Activated CD8-positive, alpha-beta memory T cell treated with anti-CD3 and anti-CD28 coated beads, Interleukin-2, amount 50 U/mL, for 24 hours (primary cell): Measurements from ENCODE around the gene TEKT1.

ENCODE experiments used
- DNase-seq: peaks from one replicate; pipeline ENCODE4 v3.0.0-alpha.2; 2020; ENCODE audit errors: extremely low read depth

TEKT1 gene

GRCh38 chr17:6761779-6762178 lies 69.8 kb downstream of the TEKT1 start:
- DNase-seq, result no peak

DNA sequence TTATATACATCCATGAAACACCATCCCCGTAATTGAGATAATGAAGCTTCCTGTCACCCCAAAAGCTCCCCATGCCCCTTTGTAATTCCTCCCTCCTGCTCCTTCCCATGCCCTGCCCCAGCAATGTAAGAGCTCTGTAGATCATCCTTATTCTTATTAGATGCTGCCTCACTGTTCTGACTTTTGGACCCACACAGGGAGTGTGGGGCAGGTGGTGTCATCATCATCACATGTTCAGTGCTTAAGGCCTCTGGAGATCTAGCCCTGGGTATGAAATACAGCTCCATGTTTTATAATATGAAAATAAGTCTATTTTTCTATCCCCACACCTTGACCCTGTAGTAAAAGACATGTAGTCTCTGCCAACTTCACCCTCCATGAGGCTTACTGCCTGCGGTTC lies 73.8 kb downstream of the TEKT1 start:
- no peak for DNase-seq

GRCh38 chr17:6756425-6757031 lies 75.0 kb downstream of the TEKT1 start:
- DNase-seq, result no peak

DNA sequence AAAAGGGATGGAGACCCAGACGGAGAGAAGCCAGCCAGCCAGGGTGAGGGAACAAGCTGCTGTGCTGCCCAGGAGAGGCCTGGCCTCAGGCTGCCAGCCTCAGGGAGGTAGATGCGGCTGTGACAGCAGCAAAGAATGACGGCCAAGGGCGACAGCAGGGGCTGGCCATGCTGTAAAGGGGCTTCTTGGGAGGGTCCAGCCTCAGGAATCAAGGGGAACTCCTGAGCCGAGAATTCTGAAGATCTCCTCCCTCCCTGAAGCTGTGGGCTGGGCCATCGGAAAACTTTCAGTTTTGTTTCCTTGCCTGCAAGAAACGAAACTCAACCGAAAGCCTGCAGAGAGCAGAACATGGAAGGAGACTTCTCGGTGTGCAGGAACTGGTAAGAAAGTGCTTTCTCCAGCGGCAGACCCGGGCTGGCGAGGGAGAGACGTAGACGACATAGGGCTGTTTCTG lies 75.8 kb downstream of the TEKT1 start, which contains the start of gene XAF1:
TSS of gene XAF1 (plus strand) at position 316 of the 454 bp plus-strand sequence. CDS start at position 349, 33 bp downstream.
- no peak for DNase-seq

- DNase-seq, result no peak
Observed at GRCh38 chr17:6755281-6755680, 76.2 kb downstream of the TEKT1 start.

DNA sequence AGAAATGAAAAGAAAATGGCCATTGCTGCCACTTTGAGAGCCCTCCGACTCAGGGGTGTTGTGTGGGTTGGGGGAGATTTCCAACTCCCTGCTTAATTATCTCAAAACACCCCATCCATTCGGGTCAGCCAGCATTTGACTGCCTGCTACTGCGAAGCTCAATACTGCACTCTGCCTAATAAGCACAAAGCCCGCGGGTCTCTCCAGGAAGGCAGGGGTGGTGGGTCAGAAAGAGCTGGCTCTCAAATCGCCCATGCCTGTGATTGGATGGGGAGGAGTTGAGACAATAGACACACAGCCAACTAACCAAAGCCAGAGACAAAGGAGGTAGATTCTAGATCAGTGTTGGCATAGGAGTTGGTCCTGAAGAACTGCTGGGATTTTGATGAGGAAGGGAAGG lies 78.0 kb downstream of the TEKT1 start:
- DNase-seq, result no peak

GRCh38 chr17:6753006-6753445 lies 78.5 kb downstream of the TEKT1 start:
- no peak for DNase-seq

DNA sequence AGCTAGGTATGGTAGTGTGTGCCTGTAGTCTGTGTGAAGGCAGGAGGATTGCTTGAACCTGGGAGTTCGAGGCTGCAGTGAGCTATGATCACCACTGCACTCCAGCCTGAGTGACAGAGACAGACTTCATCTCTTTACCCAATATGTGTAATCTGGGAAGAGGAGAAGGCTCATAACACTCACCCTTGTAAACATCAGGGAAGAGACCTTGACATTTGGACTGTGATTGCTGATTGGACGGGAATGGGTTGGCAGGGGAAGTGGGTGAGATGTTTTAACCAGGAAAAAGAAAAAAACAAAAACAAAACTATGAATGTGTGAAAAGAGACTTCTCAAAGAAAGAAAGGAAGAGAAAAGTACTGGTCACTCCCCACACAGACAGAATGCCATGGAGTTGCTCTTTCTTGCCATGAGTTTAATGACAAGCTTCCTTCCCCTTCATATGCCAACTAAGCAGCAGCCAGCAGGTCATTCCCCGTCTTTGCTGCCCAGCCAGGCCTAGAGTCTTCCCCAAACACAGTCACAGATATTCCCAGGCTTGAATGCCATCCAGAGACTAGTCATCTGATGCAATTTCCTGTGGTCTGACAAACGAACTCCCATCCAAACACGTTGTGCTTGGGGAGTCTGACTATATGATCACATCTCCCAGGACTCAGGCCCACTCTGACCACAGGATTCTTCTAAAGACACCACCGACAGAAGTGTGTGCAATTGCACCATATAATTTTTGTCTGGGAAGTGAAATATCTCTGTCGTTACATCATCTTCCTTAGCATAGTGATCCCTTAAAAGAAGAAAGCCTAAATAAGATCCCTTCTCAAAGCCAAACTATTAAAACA lies 79.2 kb downstream of the TEKT1 start:
- no peak for DNase-seq

- DNase-seq, result no peak
Observed at GRCh38 chr17:6749519-6749918, 82.0 kb downstream of the TEKT1 start.

DNA sequence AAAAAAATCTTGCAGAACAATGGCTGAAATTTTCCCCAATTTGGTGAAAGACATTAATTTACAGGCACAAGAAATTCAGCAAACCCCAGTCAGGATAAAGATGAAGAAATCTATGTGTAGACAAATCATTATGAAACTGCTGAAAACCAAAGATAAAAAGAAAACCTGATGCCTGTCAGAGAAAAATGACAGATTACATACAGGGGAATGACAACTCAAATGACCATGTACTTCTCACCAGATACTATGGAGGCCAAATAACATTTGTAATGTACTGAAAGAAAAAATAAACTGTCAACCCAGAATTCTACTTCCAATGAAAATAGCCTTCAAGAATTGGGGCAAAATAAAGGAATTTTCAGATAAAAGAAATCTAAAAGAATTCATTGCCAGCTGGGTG lies 82.9 kb downstream of the TEKT1 start:
- no peak for DNase-seq
